IPS-NIHi11 (cell line): ENCODE data around the gene SPDYE17.
"Not testable (repeated sequence)": the region's sequence is repeated elsewhere in the genome, so short reads cannot be mapped to it uniquely, and the experiment has no call there.

Source experiments
- DNase-seq: peaks from one replicate; pipeline ENCODE4 v3.0.0; 2012; ENCODE audit warnings: mixed read lengths, low spot score

SPDYE17 gene, protein sequence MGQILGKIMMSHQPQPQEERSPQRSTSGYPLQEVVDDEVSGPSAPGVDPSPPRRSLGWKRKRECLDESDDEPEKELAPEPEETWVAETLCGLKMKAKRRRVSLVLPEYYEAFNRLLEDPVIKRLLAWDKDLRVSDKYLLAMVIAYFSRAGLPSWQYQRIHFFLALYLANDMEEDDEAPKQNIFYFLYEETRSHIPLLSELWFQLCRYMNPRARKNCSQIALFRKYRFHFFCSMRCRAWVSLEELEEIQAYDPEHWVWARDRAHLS

DNA sequence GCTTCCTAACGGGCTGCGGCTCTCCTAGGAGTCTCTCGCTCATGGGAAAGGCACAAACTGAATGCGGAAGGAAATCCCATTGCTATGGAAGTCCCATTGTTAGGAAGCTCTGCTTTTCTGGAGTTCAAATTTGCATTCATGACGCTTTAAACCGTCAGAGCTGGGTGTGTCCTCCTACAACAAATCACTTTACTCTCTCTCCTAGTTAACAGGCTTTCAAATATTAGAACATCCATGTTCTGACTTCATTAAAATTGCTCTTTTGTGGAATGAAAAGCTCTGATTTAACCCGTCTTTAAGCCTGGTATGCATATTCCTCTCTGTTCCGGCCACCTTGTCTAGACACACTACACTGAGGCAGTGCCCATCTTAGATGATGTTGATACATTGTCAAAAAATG lies at the start of gene SPDYE17:
Gene SPDYE17, minus strand, starts transcription at position 101 of the 400 bp plus-strand sequence. CDS start 1,791 bp downstream, outside the sequence.
- DNase-seq = not testable (repeated sequence)

GRCh38 chr7:77080236-77080635 lies 48.1 kb upstream of the SPDYE17 start:
- not testable (repeated sequence) for DNase-seq

GRCh38 chr7:77079624-77080023 lies 47.5 kb upstream of the SPDYE17 start:
- not testable (repeated sequence) for DNase-seq

DNA sequence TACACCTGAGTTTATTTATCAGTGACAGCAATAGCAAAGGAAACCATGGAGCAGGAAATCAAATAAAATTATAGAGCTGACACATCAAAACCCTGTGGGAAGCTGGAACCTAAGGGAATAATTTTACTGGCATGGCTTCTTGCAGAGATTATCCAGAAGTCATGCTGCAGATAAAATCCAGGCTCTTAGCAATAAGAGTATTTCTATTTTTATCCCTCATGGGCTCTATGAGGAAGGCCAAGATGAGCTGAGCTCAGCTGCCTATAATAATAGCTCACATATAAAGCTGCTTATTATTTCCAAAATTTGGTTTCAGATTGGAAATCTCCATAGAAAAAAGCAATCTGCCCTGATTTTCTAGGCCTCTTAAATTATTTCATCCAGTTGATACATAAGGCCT lies 47.0 kb upstream of the SPDYE17 start:
- DNase-seq = not testable (repeated sequence)

- DNase-seq = not testable (repeated sequence)
Measured at GRCh38 chr7:77077060-77077459, 44.9 kb upstream of the SPDYE17 start.

DNA sequence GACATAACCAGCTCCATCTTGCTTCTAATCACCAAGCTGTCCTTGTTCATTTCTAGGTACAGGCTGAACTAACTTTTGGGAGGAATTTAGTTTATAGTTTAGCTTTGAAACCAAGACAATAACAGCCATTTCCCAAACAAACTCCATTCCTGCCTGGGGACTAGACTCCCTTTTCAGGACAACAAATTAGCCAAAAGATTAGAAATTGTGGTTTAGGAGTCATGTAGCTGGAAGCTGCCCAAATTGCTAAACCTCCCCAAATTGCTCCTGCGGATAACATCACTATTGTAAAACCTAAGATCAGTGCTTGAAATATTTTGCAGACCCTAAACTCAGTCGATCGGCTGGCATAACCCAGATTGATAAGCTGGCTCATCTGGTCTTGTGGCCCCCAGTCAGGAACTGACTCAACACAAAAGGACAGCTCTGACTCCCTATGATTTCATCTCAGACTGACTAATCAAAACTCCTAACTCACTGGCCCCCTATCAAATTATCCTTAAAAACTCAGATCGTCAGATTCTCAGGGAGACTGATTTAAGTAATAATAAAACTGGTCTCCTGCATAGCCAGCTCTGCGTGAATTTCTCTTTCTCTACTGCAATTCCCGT lies 42.7 kb upstream of the SPDYE17 start:
- DNase-seq = not testable (repeated sequence)

DNA sequence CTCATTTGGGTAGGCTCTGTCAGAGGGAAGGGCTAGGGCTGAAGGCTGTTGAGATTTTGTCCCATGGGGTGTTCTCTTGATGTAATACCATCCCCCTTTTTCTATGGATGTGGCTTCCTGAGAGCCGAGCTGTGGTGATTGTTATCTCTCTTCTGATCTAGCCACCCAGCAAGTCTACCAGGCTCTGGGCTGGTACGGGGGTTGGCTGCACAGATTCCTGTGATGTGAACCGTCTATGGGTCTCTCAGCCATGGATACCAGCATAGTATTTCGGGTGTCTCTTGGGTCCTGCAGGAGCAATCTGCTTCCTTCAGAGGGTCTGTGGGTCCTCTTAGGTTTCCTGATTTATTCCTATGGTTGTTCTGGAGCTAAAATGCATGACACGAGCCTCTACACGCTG lies 38.9 kb upstream of the SPDYE17 start:
- DNase-seq = not testable (repeated sequence)

GRCh38 chr7:77065869-77066268 lies 33.7 kb upstream of the SPDYE17 start:
- not testable (repeated sequence) for DNase-seq

- not testable (repeated sequence) for DNase-seq
Measured at GRCh38 chr7:77063732-77064131, 31.6 kb upstream of the SPDYE17 start.

- not testable (repeated sequence) for DNase-seq
Measured at GRCh38 chr7:77062557-77062956, 30.4 kb upstream of the SPDYE17 start, which contains the start of gene SPDYE18. Gene SPDYE18, minus strand, starts transcription at chr7:77062558. Its CDS starts 2,046 bp downstream, at chr7:77060512.

DNA sequence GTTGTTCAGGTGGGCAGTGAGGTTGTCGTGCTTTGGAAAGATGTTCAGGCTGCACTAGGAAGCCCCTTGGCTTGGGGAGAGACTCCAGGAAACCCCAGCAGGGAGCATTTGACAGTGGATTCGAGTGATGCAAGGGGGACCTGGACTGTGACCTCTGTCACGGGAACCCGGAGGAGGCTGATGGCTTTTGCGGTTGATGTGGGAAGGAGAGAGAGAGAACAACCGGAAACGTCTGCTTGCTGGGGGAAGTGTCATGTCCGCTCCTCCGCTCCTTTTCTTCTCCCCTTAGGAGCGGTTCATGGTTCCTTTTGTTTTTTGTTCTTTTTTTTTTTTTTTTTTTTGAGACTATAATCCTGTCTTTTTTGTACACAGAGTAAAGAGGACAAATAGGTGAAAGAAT lies 5.8 kb downstream of the SPDYE17 start:
- not testable (repeated sequence) for DNase-seq

- not testable (repeated sequence) for DNase-seq
Measured at GRCh38 chr7:77010074-77010680, 22.0 kb downstream of the SPDYE17 start.

- not testable (repeated sequence) for DNase-seq
Measured at GRCh38 chr7:77008000-77008399, 24.2 kb downstream of the SPDYE17 start.

- DNase-seq = not testable (repeated sequence)
Measured at GRCh38 chr7:77006127-77007110, 25.7 kb downstream of the SPDYE17 start.

DNA sequence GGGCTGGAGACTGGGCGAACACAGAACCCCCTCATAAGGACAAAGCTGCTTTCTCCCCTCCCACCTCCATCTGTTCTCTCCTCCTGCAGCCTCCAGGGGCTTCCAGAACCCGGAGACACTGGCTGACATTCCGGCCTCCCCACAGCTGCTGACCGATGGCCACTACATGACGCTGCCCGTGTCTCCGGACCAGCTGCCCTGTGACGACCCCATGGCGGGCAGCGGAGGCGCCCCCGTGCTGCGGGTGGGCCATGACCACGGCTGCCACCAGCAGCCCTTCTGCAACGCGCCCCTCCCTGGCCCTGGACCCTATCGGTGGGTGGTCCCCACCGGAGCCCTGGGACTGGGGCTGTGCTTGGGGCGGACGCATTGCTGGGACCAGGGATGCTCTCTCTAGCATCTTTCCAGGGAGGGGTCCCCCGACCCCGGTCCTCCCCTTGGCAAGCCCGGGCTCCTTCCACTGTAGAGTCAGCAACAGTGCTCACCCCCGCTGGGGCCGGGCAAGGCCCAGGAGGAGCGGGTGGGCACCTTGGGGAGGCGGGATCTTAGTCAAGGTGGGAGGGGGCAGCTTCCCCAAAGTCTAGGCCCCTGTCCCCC lies 26.6 kb downstream of the SPDYE17 start:
- DNase-seq = not testable (repeated sequence)

- DNase-seq = not testable (repeated sequence)
Measured at GRCh38 chr7:77004151-77004550, 28.0 kb downstream of the SPDYE17 start.

GRCh38 chr7:77003241-77003640 lies 28.9 kb downstream of the SPDYE17 start:
- not testable (repeated sequence) for DNase-seq

DNA sequence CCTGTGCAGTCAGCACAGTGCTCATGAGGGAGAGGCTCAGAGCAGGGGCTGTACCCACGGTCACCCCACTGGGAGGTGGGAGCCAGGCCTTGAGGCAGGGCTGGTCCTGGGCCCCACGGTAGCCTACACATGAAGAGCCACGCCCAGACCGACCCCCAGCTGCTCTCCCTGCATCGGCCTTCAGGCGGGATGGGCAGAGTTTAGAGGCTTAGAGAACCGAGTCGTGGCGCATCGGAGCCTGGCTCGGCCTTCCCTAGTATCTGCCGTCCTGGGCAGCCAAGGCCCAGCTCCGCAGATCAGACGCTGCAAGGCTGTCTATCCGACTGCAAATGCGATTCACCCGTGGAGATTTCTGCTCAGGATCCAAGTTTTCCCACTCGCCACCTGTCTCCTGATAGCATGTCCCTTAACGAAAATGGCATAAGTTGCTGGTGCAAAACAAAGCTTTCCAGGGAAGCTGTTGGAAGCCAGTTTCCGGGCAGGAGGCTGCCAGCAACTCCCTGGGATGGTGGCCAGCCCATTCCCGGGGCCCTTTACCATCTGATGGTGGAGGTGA lies 29.4 kb downstream of the SPDYE17 start:
- DNase-seq = not testable (repeated sequence)

DNA sequence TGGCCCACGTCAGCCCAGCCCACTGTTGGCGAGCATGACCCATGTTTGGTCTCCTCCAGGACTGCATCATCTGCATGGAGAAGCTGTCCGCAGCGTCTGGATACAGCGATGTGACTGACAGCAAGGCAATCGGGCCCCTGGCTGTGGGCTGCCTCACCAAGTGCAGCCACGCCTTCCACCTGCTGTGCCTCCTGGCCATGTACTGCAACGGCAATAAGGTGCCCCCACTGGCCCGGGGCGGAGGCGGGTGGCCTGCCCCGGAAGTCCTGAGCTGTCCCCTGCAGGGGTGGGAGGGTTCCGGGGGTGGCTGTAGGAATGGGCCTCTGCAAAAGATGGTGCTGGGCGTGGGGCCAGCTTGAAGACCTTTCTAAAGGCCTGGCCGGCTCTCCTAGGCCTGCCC lies 30.1 kb downstream of the SPDYE17 start:
- DNase-seq = peak; percentile 17

DNA sequence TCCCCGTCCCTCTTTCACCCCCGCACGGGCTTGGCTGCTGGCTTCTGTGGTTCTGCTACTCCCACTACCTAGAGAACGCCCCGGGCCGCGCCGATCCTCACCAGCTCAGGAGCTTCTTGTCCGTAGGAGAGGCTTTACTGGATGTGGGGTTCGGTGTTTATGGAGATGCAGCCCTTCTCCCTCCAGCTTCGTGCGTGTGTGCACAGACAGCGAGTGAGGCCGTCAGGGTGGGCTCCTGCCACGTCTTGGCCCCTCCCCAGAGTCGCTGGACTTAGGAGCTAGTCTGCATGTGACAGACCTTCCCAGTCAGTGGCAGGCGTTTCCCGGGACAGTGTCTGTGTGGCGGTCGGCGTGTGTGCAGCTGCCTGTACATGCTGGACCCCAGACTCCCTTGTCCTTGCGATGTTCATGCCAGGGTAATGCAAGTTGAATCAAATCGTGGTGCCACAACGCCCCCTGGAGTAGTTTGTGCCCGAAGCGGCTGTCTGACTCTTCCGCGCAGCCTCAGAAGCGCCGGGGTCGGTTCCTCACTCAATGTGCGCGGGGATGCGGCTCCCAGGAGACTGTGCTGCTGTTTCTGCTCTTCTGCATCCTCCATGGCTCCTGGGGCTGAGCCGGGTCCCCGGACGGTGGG lies 32.6 kb downstream of the SPDYE17 start:
- DNase-seq = not testable (repeated sequence)
